GM21360 (cell line): Measurements from ENCODE around the gene ZMAT5.

ENCODE experiments used
- ATAC-seq: cut with Tn5 transposase; IDR thresholded peaks from one replicate; pipeline ENCODE4 v1.9.1; 2021; ENCODE audit warnings: mild to moderate bottlenecking, moderate library complexity; ENCODE audit not compliant: unreplicated experiment

ZMAT5 gene

DNA sequence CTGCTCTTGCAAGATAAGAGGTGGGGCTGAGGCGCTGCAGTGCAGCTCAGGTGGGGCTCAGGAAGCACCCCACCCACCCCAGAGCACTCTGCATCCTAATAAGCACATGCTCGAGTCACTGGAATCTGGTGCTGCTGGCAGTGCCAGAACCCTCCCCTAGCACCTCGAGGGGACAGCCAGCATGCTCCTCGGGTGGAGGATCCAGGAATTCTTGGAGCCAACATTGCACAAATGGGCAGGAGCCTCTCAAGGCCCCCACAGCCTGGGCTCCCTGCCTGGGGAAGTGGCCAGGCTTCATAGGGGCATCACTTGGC lies 74.5 kb downstream of the ZMAT5 start:
- no peak for ATAC-seq

- no peak for ATAC-seq
Observed at GRCh38 chr22:29691636-29692326, 75.0 kb downstream of the ZMAT5 start.

- no peak for ATAC-seq
Observed at GRCh38 chr22:29690476-29690875, 76.3 kb downstream of the ZMAT5 start.

GRCh38 chr22:29689880-29690213 lies 77.0 kb downstream of the ZMAT5 start:
- no peak for ATAC-seq

GRCh38 chr22:29689206-29689879 lies 77.5 kb downstream of the ZMAT5 start:
- no peak for ATAC-seq

DNA sequence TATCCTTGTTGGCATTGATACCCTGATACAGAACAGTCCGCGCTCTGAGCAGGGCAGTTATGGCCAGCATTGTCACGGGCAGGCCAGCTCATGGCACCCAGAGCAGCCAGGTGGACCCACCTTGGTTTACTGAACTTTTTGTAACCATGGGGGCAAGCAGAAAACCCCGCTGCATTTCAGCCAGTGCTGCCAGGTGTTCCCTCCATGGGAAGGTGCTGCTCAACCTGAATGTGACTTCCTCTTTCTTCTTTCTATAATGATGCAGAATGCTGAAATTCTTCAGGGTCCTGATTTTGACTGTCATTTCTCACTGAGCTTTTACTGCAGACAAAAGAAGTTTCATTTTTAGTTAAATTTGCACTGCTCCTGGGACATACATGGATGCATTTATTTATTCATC lies 82.6 kb downstream of the ZMAT5 start:
- ATAC-seq: no peak

GRCh38 chr22:29683536-29683935 lies 83.3 kb downstream of the ZMAT5 start:
- ATAC-seq: no peak
